GM21423 (cell line): ENCODE data around the gene MFSD11.
"Not testable (repeated sequence)": the region's sequence is repeated elsewhere in the genome, so short reads cannot be mapped to it uniquely, and the experiment has no call there.

Experiments used
- ATAC-seq: cut with Tn5 transposase; IDR thresholded peaks from one replicate; pipeline ENCODE4 v1.9.1; 2021; ENCODE audit warnings: mild to moderate bottlenecking, moderate library complexity; ENCODE audit not compliant: unreplicated experiment

The MFSD11 gene

DNA sequence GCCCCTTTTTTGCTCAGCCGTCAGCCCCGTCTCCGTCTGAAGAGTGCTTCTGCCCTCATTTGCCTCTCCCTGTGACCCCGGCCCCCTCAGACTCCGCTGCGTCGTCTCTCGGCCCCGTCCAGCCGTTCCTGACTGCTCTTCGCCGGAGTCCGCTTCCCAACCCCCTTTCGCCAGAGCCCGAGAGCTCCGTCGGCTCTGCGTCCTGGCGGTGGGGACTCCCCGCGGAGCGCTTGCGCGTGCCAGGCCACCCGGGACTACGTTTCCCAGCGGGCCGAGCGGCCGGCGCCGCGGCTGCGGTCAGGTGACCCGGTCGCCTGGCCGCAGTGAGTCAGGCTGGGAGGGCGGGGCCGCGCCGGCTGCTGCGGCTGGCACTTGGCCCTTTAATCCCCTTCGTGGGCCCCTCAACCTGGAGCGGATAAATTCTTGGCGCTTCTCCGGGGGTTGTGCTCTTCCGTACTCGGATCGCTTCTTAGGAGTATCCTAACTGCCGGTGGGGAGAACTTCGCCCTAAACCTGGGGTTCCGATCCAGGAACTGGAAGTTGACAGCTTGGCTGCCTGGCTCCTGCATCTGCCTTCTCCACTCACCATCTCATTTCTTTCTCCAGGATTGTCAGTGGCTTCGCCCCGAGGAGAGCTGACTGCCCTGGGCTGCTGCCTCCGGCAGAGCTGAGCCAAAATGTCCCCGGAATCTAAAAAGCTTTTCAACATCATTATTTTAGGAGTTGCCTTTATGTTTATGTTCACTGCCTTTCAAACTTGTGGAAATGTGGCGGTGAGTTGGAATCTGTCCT lies at the start of gene MFSD11:
Gene MFSD11, plus strand, starts transcription at position 444 of the 792 bp plus-strand sequence. Its CDS starts 234 bp downstream, at position 678.
- peak; percentile 51 for ATAC-seq

DNA sequence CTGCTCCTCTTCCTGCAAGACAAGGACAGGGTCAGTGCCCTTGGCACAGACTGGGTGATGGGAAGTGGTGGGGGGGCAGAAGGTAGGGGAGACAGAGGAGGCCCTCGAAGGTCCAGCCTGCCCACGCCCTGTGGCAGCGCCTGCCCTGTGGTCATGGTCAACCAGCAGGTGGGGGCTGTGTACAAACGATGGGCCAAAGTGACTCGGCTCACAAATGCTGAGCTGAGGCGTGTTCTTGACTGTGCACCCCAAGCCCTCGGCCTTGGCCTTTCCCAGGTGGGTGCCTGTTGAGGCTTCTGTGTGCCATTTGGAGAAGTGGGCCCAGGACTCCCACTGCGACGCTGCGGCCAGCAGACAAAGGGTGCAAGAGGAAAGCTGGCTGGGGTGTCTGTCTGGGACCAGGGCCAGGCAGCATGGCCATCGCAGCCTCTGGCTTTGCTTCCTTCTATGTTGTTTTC lies 49.7 kb upstream of the MFSD11 start:
- ATAC-seq = no peak

GRCh38 chr17:76689859-76690258 lies 48.1 kb upstream of the MFSD11 start:
- no peak for ATAC-seq

DNA sequence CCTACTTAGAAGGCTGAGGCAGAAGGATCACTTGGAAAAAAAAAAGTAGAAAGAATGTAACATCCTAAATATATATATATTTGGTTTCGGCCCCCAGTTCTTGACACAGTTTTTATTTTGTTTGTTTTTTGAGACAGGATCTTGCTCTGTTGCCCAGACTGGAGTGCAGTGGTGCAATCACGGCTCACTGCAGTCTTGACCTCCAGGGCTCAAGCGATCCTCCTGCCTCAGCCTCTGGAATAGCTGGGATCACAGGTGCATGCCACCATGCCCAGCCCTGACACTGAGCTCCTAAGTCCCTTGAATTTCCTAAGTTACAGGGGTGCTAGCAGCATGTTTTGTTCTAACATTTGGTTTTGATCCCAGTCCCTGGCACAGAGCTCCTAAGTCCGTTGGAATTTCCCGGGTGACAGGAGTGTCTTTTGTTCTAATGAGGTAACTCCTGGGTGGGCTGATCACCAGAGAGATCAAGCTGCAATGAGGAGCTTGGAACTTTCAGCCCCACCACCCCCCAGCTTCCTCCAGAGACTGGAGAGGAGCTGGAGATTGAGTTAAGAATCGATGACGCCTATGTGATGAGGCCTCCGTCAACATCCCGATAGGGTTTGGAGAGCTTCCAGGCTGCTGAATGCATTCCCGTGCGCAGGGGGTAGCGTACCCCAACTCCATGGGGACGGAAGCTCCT lies 47.2 kb upstream of the MFSD11 start:
- ATAC-seq = no peak

GRCh38 chr17:76691379-76692191 lies 46.3 kb upstream of the MFSD11 start:
- ATAC-seq = no peak

GRCh38 chr17:76695059-76695831 lies 42.7 kb upstream of the MFSD11 start:
- no peak for ATAC-seq

DNA sequence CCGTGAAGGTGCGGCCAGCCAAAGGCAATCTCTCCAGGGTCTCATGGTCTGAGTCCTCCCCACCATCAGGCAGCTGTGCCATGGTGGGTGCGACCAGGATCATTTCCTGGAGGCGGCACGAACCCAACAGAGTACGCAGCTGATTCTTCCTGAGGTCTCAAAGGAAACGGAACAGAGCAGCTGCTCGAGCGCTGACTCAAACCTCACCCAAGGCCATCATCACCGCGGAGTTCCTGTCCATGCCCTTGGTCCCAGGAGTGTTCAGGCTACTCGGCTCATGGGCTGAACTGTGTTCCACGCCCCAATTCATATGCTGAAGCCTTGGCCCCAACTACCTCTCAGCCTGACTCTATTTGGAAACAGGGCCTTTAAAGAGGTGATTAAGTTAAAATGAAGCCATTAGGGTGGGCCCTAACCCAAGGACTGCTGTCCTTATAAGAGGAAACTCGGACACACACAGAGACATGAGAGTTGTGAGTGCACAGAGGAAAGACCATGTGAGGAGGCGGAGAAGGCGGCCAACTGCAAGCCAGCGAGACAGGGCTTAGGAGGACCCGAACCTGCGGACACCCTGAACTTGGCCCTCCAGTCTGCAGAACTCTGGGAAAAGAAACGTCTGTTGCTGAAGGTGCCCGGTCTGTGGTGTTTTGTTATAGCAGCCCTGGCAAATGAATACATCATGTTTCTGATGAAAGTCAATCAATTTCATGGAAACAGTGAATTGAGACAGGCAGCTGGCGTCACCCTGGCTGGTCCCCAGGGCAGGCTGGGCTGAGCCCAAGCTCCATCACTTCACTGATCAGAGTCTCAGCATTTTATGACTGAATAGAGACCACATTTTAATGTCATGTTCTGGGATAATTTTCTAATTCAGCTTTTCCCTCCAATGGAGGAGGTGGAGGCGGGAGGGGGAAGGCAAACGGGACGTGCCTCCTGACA lies 40.9 kb upstream of the MFSD11 start:
- peak; percentile 55 for ATAC-seq

DNA sequence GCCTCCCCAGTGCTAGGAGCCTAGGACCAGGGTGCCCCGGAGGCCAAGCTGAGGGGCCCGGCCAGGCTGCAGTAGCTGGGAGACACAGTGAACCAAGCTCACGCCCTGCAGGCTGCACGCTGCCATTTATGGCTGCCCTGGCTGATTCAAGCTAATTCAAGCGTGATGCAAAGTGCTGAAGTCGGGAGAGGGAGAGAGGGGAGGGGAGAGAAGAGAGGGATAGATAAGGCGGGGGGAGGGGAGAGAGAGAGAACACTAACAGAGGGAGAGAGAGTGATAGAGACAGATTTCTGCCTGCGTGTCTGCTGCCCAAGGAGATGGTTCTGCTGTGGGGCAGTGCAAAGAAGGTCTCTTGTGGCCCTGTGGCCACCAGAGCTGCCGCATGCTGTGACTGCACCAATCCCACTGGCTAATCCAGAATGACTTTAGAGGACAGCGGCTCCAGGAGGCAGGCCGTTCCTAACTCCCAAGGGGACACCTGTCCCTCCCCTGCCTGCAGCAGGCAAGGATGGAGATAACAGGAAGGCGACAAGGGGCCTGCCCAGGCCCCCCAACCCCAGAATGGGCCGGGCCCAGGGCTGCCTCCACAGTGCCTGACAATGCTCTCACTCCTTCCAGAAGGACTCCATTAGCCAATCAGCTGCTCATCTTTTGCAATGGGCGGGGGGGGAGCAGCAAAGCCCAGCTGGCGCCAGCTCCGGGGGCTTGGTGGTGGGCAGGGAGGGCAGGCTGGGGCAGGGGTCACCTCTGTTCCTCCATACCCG lies 40.0 kb upstream of the MFSD11 start:
- ATAC-seq = no peak

DNA sequence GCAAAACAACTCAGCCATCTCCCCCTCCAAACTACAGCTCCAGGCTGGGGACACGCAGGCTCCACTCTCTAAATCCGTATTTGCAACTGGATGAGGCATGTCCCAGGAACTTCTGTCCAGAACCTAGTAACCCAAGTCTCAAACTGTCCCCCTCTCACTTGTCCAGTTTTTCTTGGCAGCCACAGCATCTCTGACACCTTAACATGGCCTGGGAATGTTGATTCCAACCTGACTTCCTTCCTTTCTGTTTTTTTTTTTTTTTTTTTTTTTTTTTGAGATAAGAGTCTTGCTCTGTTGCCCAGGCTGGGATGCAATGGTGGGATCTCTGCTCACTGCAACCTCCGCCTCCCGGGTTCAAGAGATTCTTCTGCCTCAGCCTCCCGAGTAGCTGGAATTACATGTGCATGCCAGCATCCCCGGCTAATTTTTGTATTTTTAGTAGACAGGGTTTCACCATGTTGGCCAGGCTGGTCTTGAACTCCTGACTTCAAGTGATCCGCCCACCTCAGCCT lies 39.4 kb upstream of the MFSD11 start:
- ATAC-seq = not testable (repeated sequence)

GRCh38 chr17:76700270-76700616 lies 37.7 kb upstream of the MFSD11 start:
- ATAC-seq = no peak

DNA sequence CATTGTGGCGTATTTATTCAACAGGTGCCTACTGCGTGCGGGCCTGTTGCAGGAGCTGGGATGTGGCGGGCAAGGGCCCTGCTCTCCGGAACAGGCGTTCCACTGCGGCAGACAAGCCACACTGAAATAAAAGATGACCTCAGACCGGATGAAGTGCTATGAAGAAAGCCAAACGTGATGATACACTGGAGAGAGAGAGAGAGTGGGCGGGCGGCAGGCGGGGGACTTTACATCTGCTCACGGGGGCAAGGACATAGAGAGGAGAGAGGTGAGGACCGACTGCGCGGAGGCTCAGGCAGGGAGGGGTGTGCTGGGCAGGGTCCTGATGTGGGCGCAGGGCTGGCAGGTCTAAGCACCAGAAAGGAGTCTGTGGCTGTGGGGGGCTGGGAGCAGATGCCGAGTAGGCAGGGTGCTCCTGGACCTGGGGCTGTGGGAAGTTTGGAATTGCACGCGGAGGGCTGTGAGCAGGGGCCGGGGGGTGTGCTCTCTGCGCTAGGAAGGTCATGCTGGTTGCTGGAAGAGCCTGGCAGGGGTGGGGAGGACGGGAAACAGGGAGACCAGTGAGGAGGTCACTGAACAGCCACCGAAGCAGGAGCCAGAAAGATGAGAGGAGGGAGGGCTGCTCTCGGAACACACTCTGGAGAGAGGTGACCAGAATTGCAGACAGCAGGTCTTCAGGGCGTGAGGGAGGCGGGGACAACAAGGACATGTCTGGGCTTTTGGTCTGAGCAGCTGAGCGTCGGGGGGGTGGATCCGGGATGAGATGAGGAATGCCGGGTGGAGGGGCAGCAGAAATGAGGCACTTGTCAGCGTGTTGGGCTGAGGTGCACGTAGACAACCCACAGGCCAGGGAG lies 37.1 kb upstream of the MFSD11 start:
- no peak for ATAC-seq

DNA sequence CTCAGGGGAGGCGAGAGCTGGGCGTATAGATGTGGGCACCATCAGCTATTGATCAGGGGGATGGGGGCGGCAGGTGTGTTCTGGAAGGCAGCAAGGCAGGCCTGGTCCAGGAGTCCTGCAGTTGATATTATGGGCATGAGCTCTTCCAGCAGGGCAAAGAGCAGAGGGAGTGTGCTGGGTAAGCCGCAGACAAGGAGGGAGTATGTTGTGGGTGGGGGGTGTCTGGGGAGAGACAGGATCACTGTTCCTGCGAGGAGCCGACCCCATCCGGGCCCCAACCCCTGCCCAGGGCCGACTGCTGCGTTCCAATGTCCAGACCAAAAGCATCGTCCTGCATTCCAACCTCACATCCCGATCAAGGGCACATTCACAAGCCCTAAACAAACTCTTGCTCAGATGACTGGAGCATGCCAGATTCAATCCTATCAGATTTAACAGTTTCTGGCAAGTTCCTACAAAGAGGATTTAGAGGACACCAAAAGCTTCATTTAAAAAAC lies 36.4 kb upstream of the MFSD11 start:
- no peak for ATAC-seq

DNA sequence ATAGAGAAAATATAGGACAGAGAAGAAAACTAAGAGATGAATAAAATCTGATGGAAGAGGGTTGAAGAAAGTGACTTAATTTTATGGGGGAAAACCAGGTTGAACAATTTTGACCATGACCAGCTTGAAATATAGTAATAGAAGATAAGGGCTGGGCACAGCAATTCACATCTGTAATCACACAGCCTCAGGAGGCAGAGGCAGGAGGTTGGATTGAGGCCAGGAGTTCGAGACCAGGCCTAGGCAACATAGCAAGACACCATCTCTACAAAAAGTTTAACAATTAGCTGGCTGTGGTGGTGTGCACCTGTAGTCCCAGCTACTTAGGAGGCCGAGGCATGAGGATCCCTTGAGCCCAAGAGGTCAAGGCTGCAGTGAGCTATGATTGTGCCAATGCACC lies 35.8 kb upstream of the MFSD11 start:
- ATAC-seq = no peak

DNA sequence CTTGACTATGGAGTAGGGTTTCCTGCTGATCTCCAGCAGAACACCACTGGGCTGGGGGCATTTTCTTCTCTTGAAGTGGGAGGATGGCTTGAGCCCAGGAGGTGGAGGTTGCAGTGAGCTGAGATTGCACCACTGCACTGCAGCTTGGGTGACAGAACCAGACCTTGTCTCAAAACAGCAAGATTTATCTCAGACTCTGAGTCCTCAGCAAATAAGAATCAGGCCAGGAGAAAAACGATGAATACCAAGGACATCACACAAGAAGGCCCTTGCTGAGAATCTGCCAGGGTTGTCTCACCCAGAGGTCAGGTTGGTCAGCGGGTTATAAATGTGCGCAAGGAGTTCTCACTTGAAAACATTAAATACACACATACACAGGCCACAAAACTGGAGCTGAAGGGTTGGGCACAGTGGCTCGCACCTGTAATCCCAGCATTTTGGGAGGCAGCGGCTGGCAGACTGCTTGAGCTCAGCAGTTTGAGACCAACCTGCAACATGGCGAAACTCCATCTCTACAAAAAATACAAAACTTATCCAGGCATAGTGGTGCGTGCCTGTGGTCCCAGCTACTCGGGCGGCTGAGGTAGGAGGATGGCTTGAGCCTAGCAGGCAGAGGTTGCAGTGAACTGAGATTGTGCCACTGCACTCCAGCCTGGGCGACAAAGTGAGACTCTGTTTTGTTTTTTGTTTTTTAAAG lies 34.8 kb upstream of the MFSD11 start:
- no peak for ATAC-seq

DNA sequence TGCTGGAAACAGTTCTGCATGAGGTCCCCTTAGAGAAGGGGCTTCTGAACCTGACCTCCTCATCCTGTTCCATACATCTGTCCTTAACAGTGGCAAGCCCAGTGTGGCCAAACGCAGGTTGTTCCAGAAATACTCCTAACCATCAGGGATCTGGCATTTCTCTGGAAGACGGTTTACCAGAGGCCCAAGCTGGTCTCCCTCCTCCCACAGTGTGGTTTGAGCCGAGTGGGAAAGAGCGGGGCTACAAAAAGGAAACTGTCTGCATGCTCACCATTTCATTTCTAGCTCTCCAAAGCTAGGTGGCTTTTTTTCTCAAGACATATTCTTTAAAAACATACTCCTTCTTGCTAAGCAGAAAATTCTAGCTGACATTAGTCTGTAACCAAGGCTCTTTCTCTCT lies 33.1 kb upstream of the MFSD11 start:
- ATAC-seq = no peak

DNA sequence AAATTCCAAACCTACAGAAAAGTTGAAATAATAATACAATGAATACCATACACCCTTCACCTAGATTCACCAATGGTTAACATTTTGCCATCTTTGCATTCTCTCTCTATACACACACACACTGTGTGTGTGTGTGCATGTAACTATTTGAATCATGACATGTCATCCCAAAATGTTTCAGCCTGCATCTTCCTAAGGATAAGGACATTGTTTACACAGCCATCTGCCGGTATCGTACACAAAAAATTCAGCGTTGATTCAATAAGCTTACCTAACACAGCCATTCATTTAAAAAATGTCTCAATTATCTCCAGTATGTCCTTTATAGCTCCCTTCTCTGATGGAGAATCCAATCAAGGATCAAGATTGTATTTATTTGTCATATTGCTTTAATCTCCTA lies 31.1 kb upstream of the MFSD11 start:
- no peak for ATAC-seq
